Spleen (tissue), 7 donors: Measurements from ENCODE around the gene PPP1R16B.

ENCODE experiments used
- CTCF ChIP-seq, 11 experiments: fragments of 200-600 bp in 7 of 11; fragments of 450-650 bp in 4 of 11; sonication (generic) in 4 of 11; IDR thresholded peaks in 8 of 11; conservative IDR thresholded peaks in 3 of 11; 1 replicate in 7 of 11; 2 replicates in 4 of 11; pipeline versions ENCODE4 v1.4.0 to v1.8.0; 2016 to 2021; ENCODE audit warnings: antibody characterized with exemption in 11 of 11, inconsistent platforms in 4 of 11, mild to moderate bottlenecking in 1 of 11
- POLR2A ChIP-seq, 3 donors: fragments of 450-650 bp; IDR thresholded peaks; one replicate each; pipeline ENCODE4 v1.5.1; 2017; ENCODE audit warnings: antibody characterized with exemption in 3 of 3, mild to moderate bottlenecking in 1 of 3
- donor health status: DM: no; HTN: no; CAD: no; lungs with moderate emphysema.
- donor health status: DM: no; HTN: no; CAD: no.
- donor health status: DM: no; HTN: no; CAD: no.

GRCh38 chr20:38825571-38825900 lies 20.0 kb downstream of the PPP1R16B start:
- no peak for TF ChIP-seq CTCF (IDR thresholded peaks at IDR 0.05 in 8 of 11, conservative IDR thresholded peaks at IDR 0.05 in 3 of 11)
- TF ChIP-seq POLR2A (IDR thresholded peaks at IDR 0.05) = no peak
